NCI-H1092 treated with DMSO at 0.1 percent for 48 hours (cell line): ENCODE results near the gene KLHL6.

ENCODE experiments used
- DNase-seq: peaks from one replicate; lab custom pipeline; 2025; lab: John Stamatoyannopoulos, UW

Gene KLHL6

GRCh38 chr3:183506674-183507320 lies 48.7 kb downstream of the KLHL6 start:
- DNase-seq, result no peak

GRCh38 chr3:183504597-183504996 lies 50.9 kb downstream of the KLHL6 start:
- no peak for DNase-seq

GRCh38 chr3:183503746-183504145 lies 51.8 kb downstream of the KLHL6 start:
- DNase-seq, result no peak

- DNase-seq, result no peak
Measured at GRCh38 chr3:183502237-183503181, 53.0 kb downstream of the KLHL6 start.

GRCh38 chr3:183500981-183501704 lies 54.4 kb downstream of the KLHL6 start:
- DNase-seq, result no peak

- DNase-seq, result no peak
Measured at GRCh38 chr3:183500319-183500718, 55.2 kb downstream of the KLHL6 start.

GRCh38 chr3:183498634-183499033 lies 56.9 kb downstream of the KLHL6 start:
- DNase-seq, result no peak

GRCh38 chr3:183497313-183497712 lies 58.2 kb downstream of the KLHL6 start:
- no peak for DNase-seq

- no peak for DNase-seq
Measured at GRCh38 chr3:183496311-183496710, 59.2 kb downstream of the KLHL6 start.

GRCh38 chr3:183494341-183494740 lies 61.2 kb downstream of the KLHL6 start:
- DNase-seq, result no peak

- no peak for DNase-seq
Measured at GRCh38 chr3:183493296-183494045, 62.0 kb downstream of the KLHL6 start.

GRCh38 chr3:183492849-183493179 lies 62.7 kb downstream of the KLHL6 start:
- no peak for DNase-seq

- no peak for DNase-seq
Measured at GRCh38 chr3:183491923-183492848, 63.3 kb downstream of the KLHL6 start.

GRCh38 chr3:183491109-183491922 lies 64.2 kb downstream of the KLHL6 start:
- DNase-seq, result no peak

GRCh38 chr3:183490653-183491052 lies 64.9 kb downstream of the KLHL6 start:
- peak; percentile 14 for DNase-seq

- DNase-seq, result no peak
Measured at GRCh38 chr3:183490211-183490601, 65.3 kb downstream of the KLHL6 start.

- no peak for DNase-seq
Measured at GRCh38 chr3:183489455-183490210, 65.9 kb downstream of the KLHL6 start.

GRCh38 chr3:183488343-183488742 lies 67.2 kb downstream of the KLHL6 start:
- no peak for DNase-seq

GRCh38 chr3:183487896-183488295 lies 67.6 kb downstream of the KLHL6 start:
- no peak for DNase-seq
